ENCODE results near the gene EML1.
"Not testable (repeated sequence)": the region's sequence is repeated elsewhere in the genome, so short reads cannot be mapped to it uniquely, and the experiment has no call there.

The EML1 gene

DNA sequence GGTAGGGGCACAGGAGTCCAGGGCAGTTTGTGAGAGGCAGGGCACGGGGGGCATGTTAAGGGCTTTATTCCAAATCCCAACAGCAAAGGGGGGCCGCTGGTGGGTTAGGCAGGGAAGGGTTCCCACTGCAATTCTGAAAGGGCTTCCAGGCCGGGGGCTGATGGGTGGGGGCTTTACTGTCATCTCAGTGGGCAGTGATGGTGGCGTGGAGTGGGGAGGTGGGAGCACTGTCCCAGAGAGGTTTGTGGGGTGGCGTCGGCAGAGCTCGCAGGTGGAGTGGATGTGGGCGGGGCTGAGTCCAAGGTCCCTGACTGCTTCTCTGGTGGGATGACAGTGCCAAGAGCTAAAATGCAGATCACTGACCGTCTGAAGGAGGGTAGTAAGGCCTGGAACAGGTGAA, 150.4 kb downstream of the EML1 start:
- DNase-seq = no peak

DNA sequence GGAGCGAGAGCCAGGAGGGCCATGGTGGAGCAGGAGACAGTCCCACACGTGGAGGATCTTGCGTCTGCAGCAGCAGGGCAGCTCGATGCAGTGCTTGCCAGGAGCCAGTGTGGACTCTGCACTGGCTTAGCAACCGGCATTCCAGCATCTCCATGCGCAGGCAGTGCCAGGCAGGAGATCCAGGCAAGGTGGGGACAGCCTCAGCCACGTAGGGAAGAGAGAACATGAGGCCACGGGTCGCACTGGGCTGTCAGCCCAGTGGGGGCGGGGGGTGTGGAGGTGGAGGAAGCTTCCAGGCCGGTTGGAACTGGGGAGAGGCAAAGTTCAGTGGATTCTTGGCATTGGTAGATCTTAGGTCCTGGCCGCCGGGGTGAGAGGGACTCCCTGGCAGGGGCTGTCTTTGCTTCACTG, 151.0 kb downstream of the EML1 start:
- DNase-seq = no peak

DNA sequence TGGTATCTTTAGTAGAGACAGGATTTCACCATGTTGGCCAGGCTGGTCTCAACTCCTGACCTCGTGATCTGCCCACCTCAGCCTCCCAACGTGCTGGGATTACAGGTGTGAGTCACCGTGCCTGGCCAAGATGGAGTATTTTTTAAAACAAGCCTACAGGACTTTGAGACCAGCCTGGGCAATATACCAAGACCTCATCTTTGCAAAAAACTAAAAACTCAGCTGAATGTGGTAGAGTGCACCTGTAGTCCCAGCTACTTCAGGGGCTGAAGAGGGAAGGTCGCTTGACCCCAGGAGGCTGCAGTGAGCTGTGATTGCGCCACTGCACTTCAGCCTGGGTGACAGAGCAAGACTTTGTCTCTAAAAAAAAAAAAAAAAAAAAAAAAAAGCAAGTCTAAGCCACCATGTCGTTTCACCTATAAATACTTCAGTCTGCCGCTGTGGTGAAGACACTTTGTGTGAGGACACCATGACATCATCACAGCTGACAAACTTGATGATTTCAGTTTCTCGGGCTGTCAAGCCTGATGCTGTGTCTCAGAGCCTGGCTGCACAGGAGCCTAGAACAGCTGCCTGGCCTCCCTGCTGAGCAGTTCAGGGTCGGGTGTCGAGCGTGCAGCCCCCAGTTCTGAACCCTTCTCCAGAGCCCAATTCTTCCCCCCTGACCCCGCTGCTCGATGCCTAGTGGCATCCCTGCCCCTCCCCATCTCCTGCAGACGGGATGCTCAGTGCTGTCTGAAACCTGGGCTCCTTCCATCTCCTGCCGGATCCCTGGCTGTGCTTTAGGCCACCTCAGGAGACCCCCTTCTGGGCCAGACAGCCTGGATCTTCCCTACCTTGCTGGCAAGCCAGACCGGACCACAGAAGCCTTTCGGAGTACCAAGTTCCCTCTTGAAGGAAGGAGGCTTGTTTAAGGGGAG, 152.8 kb downstream of the EML1 start:
- DNase-seq = no peak

DNA sequence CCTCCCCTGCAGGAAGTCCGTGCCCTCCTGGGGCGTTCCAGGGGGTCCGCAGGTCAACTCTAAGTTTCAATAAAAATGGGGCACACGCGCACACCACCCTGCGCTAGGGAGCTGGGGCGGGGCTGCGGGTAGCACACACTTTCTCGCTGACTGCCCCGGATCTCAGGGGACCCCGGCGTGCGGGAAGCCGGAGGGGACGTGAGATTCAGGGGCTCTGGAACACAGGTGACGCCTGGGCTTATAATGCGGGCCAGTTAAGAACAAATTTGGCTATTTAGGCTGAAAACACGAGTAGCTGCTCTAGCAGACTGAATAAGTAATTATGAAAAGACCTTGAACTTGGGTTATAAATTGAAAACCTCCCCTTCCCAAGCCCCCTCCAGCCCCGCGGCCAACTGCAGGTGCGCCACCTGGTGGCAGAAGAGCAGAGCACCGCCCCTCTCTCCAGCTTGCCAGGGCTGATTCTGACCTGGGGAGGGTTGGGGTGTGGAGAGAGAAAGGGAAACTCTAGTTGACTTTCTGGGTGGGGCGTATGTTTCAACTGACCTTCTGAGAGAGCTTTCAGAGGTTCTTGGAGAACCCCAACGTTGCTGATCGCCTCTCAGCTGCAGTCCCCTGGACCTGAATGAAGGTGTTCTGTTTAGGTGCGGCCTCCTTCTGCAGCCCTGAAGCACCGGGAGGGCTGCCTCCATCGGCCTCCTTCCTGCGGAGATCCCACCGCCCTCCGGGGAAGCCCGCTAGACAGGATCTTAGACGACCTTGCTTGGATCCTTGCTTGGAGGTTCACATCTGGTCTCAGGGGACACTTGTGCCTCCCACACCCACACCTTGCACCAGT, 153.7 kb downstream of the EML1 start:
- DNase-seq = no peak

DNA sequence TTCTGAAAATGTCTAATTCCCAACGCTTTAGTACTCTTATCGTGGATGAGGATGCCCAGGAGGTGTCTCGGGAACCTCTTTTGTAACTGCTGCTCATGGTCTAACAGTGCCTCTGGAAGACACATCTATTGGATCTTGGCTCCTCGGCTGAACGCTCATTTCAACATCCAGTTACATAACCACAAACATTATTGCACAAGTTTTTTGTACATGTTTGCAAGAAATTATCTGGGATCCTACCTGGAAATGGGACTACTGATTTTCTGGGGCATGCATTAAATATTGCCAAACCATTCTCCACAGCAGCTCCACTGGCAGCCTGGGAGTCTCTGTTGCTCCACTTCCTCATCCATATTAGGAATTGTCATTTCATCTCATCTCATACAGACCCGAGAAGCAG, 154.5 kb downstream of the EML1 start:
- DNase-seq = no peak

DNA sequence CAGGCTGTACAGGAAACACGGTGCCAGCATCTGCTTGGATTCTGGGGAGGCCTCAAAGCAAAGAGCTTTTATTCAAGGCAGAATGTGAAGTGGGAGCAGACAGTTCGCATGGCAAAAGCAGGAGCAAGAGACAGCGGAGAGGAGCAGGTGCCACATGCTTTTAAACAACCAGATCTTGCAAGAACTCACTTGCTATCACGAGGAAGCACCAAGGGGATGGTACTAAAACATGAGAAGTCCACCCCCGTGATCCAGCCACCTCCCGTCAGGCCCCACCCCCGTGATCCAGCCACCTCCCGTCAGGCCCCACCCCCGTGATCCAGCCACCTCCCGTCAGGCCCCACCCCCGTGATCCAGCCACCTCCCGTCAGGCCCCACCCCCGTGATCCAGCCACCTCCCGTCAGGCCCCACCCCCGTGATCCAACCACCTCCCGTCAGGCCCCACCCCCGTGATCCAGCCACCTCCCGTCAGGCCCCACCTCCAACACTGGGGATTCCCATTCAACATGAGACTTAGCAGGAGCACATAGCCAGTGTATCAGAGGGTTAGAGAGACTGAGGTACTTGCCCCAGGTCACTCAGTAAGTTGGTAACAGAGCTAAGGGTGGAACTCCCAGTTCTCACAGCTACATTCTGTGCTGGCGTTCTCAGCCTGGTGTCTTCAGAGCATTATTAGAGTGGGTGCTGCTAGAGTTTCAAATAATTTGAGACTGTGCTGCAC, 156.0 kb downstream of the EML1 start:
- not testable (repeated sequence) for DNase-seq

DNA sequence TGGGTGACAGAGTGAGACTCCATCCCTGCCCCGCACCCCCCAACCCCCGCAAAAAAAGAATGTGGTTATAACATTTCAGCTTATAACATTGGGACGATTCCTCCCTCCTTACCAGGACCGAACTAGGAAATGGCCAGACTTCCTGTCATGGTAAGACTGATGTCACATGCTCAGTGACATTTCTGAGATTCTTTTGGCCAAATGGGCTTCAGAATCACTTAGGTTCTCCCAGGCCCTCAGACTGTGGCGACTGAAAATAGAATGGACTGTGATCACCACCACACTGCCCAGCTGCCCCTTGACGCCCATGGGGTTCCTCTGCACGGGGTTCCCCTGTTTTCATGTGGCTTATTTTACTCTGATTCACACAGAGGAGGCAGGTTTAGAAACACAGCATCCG, 157.0 kb downstream of the EML1 start:
- no peak for DNase-seq

DNA sequence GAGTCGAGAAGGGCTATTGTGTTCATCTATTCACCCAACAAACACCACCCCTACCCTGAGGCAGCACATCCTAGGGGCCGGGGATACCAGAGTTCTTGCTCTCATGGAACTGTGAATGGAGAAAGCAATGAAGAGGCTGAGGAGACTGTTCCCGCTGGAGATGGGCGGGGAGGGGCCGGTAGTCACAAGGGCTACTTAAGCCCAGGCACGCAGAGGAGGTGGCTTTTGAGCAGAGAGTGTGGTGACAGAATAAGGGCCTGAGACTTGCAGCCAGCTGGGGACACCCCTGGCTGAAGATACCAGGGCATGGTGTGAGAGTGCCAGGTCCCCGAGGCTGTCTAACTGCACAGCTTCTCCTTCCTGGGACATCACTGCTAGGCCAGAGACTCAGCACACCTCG, 157.9 kb downstream of the EML1 start:
- no peak for DNase-seq

DNA sequence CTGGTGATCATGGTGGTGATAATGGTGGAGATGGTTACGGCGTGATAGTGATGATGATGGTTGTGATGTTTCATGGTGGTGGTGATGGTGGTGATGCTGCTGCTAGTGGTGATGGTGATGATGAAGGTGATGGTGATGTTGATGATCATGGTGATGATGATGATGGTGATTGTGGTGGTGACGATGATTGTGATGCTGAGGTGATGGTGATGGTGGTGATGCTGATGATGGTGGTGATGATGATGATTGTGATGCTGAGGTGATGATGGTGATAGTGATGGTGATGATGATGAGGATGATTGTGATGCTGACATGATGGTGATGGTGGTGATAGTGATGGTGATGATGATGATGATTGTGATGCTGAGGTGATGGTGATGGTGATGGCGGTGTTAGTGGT, 158.8 kb downstream of the EML1 start:
- DNase-seq = no peak

DNA sequence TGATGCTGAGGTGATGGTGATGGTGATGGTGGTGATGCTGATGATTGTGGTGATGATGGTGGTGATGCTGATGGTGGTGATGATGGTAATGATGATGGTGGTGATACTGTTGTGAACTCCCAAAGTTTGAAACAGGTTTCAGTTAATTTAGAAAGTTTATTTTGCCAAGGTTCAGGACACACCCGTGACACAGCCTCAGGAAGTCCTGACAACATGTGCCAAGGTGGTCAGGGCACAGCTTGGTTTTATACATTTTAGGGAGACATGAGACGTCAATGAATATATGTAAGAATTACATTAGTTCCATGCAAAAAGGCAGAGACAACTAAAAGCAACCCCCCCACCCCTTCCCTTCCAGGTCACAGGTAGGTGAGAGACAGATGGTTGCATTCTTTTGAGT, 159.2 kb downstream of the EML1 start:
- no peak for DNase-seq

DNA sequence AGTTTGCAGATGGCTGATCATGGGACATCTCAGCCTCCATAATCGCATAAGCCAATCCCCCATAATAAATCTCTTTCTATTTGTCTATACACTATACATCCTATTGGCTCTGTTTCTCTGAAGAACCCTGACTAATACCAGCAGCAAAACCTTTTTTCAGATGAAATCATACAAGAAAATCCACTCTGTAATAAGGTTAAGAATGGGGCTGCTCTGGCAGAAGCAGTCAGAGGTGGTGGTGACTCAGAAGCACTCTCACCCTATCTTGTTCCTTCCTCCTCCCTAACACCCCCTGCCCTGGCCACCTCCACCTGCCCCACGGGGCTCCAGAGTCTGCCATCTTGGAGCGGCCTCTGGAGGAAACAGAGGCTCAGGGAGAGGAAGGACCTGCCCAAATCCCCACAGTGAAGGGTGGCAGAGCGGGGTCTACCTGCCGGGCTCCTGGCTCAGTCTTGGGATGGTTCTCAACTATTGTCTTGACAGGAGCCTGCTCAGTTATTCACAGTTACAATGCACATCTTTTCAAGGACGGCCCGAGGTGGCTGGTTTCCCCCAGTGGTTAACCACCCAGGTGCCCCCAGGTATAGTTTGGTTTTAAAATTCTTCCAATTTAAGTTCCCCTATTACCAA, 162.7 kb downstream of the EML1 start:
- no peak for DNase-seq

DNA sequence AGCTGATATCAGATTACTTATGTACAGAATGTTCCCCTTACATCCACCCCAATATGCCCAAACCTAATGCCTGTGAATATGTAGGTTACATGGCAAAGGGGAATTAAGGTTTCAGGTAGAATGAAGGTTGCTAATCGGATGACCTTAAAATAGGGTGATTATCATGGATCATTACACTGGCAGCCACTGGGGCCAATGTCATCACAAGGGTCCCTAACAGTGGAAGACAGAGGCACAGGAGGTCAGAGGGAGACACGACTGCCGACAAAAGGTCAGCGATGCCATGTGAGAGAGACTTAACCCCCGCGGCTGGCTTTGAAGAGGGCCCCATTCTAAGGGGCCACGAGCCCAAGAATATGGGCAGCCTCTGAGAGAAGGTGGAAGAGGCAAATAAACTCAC, 165.2 kb downstream of the EML1 start:
- no peak for DNase-seq

DNA sequence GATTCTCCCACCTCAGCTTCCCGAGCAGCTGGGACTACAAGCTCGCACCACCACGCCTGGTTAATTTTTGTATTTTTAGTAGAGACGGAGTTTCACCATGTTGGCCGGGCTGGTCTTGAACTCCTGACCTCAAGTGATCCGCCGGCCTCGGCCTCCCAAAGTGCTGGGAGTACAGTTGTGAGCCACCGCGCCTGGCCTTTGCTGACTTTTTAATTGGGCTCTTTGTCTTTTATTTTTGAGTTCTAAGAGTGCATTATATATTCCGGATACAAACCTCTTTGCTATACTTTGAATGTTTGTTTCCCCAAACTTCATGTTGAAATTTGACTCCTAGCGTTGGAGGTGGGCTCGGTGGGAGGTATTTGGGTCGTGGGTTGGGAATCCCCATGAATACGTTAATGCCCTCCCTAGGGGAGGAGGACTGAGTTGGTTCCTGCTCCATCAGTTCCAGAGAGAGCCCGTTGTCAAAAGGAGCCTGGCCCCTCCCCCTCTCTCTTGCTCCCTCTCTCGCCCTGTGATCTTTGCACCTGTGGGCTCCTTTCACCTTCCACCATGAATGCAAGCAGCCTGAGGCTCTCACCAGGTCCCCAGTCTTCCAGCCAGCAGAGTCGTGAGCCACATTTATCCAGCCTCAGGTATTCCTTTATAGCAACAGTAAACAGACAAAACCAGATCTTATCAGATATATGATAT, 168.8 kb downstream of the EML1 start:
- no peak for DNase-seq

DNA sequence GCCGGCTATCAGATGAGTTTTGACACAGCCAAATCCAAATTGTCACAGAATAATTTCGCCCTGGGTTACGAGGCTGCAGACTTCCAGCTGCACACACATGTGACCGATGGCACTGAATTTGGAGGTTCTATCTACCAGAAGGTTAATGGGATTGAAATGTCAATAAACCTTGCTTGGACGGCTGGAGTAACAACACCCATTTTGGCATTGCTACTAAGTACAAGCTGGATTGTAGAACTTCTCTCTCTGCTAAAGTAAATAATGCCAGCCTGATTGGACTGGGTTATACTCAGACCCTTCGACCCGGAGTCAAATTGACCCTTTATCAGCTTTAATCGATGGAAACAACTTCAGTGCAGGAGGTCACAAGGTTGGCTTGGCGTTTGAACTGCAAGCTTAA, 171.8 kb downstream of the EML1 start:
- no peak for DNase-seq

DNA sequence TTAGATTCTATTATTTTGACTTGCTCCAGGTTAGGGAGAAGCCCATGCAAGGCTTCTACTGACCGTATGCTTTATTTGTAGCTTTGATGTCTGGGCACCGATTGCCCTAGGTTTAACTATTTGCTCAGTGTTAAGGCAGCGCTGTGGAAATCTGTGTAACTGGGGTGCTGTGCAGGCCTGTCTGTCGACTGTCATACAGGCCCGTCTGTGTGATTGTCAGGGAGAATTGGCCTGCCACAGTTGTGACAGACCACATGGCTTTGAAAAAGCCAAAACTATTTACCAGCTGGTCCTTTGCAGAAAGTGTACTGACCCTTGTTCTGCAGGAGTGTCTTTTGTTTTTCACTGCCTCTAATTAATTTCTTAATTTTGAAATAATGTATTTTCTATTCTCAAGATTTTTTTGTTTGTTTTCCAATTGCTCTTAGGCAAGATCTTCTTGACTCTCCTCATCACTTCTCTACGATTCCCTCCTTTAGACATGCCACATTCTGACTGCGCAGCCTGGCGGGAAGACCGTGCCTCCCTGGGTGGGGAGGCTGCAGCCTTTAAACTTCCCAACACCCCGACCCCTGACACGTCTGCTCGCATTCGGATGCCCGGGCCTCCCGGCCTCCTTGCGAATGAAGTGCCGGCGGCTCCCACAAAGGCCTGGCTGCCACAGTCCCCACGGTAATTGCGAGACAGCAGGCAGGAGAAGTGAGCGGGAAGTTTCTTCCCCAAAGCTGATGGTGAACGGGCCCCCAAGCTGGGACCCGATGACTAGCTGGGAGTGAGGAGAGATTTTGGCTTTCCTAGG, 173.0 kb downstream of the EML1 start:
- no peak for DNase-seq

DNA sequence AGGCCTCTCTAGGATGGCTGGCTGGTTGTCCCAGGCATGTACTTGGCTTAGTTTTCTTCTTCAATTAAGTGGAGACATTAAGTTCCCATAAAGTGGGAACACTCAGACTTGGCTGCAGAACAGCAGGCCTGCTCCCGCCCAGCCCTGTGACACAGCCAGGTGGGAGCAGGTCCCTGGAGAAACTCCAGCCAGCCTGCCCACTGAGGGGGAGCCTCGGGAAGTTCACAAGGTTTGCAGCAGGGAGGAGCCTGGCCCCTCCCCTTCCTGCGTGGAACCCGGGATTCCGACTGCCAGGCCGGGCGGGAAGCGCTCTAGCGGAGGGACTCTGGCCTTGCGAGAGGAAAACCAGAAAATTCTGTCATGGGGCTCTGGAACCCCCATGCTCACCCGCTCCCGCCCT, 173.7 kb downstream of the EML1 start:
- no peak for DNase-seq

DNA sequence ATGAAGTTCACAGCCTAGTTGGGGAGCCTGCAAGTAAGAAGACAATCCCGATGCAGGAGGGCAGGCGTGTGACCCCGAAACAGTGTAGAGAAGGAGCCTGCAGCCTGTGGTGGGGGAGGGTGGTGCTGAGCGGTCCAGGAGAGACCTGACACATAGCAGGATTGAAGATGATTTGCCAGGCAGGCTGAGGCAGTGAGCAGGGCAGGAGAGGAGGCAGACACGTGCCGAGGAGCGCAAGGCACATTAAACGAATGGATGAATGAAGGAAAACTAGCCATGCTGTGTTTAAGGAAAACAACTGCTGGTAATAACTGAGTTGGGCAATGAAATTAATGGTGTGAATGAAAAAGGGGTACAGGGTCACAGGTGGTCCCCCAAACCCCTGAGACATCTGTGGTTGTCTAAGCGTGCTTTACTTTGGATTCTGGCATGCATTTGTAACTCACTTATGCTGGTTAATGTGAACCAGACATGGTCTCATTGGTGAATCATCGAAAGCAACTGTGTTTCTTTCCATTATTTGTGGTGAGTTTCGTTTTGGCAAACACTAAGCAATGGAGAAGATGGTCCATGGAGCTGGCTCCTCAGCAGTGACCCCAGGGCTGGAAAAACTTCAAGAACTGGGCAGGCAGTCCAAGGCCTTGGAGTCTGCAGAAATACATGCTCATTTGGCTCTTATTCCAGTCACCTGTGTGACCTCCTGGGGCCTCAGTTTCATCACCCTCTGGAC, 175.1 kb downstream of the EML1 start:
- no peak for DNase-seq

DNA sequence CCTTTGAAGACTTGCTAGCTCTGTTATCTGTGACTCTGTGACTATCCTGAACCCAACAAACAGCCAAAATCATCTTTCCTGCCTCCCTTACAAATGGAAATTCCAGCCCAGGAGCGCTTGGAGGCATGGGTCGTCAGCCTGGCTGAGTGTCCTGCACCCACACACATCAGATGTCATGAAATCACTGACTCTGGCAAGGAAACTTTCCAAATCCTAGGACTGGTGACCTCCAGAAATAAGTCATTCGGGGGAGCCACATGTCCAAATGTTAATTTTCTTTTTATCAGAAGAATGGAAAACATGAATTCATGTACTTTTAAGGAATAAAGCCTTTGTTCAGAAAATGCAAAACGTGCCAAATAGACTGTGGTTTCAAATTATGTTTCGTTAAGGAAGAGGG, 175.7 kb downstream of the EML1 start:
- no peak for DNase-seq

DNA sequence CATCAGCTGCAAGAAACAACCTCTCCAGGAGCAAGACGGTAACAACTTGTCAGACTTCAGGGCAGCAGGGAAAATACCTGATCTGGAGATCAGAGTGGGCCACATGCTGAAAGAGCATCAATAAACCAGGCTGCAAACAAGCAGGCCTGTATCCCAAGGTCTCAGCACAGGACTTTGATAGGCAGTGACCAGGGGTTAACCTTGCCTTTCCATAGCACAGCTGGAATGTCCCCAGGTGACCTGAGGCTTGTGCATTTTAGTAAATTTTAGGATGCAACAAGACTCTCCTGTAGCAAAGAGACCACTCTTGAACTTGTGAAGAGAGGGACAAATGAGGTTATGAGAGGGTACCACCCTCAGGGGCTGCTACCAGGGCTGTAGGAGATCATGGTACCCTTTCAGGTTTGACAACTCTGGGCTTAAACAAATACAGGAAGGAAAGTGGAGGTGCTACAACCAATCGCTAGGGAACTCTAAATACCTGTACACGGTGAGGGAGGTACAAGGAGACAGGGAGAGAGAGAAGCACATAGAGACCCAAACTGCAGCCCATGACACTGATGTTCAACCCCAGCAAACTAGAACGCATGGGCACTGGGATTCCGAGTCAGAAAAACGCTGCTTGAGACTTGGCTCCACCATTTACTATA, 176.6 kb downstream of the EML1 start:
- DNase-seq = no peak

All from NCI-H1417 treated with DMSO at 0.1 percent for 48 hours (cell line).